A204.1 (cell line): ENCODE results near the gene TEX53.

Source experiments
- FAIRE-seq: peaks from 2 replicates; lab custom pipeline; 2012; peaks lifted over from hg19 to GRCh38; lab: Jason Lieb, UNC

Gene TEX53

DNA sequence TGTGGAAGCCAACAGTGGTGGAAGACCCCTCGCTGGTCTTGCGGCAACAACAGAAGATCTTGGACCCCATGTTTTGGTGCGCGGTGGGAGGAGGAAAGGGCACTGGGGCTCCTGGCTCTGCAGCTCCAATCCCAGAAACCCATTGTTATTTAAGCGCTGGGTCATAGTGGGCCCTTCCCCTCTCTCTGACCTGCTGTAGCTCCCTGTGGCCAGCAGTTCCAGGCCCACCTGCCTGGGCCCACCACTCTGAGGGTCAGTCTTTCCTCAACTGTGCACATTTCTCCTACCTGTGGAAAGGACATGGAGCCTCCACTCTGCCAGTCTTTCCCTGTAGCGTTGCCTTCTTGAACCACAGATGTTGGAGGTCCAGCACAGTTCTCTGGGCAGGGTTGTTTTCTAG, at the start of gene TEX53:
TEX53 (minus strand) TSS at position 101 of the 400 bp plus-strand sequence; CDS start at position 70, 31 bp downstream.
- FAIRE-seq, result no peak

- FAIRE-seq, result no peak
Measured at GRCh38 chr9:114706711-114707110, 49.1 kb upstream of the TEX53 start.

DNA sequence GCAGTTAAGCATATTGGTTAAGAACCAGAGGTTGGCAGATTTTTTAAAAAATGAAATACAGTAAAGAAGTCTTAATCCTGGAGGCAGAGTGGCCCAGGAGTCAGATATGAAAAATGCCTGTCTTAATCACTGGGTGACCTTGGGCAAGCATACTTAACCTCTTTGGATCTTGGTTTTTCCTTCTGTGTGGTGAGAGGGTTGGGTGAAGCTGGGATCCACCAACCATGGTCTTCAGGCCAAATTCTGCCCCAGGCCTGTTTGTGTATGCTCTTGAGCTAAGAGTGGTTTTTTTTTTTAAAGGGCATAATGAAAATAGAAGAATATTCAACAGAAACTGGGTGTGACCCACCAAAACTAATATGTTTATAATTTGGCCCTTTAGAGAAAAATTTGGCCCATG, 44.4 kb upstream of the TEX53 start:
- no peak for FAIRE-seq

DNA sequence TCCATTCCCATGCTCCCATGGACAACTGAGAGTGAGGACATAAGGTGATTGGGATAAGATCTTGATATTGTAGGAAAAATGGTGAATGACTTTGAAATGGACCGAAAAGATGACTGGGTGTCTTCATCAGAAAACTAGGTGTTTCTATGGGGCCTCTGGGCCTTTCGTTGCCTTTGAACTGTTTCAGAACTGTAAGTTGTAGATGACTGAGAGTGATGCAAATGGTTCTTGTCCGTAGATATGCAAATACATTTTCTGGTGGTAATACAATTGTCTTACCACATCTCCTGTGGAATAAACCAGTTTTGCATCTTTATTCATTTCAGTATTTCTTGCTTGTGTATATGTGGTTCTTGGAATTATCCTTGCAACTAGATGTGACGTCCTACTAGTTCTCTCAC, 40.3 kb upstream of the TEX53 start:
- FAIRE-seq, result no peak

- no peak for FAIRE-seq
Measured at GRCh38 chr9:114696814-114697544, 39.4 kb upstream of the TEX53 start.

DNA sequence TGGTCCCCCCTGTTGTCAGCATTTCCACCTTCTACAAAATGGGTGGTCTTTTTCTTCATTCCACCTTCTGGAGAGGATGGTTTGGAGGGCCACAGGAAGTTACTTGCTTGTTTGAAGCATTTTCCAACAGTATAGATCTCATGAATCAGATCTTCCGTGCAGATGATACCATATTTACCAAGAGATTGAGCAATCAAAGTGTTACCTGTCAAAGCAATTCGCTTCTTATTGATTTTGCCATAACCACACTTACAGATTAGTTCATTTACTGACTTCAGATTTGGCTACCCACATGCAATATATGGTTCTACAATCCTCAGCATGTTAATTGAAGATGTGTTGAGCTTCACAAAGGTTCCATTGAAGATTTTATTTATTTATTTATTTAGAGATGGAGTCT, 38.3 kb upstream of the TEX53 start:
- FAIRE-seq, result no peak

DNA sequence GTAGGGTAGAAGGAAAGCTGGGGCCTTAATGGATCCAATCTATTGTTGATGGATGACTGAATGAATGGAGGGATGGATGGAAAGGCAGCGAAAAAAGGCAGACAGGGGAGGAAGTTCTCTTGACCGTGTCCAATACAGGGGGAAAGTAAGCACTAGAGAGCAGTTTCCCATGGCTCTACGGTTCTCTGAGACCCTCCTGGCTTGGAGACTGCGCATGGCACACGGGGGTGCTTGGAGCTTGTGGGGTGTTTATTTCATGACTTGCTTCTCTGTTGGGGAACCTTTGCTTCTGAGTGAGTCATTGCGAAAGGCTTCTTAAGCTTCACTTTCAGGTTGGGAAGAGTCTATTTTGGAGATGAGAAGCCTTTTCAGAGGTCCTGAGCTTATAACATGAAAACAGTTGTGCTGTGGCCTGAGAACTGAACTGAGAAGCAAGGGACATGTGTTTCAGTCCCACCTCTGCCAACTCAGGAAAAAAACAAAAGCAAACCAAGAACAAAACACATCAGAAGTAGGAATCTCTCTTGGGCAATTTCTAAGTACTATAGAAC, 37.2 kb upstream of the TEX53 start:
- no peak for FAIRE-seq

DNA sequence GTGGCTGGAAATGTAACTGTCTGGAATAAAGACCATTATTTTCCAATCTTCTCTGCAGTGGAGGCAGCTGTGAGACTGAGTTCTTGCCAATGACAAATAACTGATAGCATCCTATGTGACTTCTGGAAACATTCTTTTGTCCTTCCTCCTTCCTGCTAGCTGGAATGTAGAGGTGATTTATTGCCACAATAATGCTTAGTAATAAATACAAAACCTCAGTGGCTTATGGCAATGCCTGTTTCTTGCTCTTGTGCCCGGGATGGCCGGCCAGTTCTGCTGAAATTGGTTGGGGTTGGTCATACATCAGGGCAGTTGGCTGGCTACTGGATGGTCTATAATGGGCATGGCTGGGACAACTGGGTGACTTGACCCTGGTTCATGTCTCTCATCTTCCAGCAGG, 36.5 kb upstream of the TEX53 start:
- no peak for FAIRE-seq

- no peak for FAIRE-seq
Measured at GRCh38 chr9:114693248-114693855, 35.7 kb upstream of the TEX53 start.

GRCh38 chr9:114691956-114692295, 34.3 kb upstream of the TEX53 start:
- no peak for FAIRE-seq

DNA sequence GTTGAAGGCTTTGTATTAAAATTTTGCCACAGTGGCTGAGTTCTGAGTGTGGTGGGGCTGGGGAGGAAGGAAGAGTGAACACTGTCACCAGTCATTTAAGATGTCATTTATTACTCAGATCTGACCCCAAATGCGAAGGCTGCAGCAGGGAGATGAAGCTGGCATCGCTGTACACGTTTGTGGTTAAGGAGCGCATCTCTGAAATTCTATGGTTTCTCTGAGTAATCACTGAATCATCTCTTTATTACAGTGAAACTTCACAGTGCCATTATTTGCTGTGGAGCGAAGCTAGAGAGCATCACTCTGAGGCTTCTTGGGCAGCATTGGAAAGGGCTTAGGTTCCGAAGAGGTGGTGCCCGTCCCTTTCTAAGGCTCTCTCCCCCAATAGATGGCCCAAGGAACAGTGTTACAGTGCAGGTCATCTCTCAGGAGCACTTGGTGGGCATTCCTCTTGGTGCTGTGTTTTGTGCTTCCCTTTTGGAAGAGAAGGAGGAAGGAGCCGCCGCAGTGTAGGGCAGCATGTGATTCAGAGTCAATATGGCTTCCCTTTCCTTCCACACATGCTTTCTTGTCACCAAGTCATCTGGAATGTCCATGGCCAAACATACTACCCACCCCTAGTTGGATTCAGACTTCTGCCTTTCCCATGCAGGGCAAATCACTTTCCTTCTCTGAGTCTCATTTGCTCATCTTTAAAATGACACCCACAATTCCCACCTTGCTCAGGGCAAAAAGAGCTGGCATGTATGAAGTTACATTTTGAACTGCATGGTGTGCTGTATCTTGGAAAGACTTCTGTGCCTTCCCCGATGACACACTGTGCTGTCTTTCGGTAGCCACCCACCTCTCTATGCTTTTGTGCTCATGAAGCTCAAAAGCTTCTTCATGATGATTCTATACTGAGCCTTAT, 33.7 kb upstream of the TEX53 start:
- no peak for FAIRE-seq

DNA sequence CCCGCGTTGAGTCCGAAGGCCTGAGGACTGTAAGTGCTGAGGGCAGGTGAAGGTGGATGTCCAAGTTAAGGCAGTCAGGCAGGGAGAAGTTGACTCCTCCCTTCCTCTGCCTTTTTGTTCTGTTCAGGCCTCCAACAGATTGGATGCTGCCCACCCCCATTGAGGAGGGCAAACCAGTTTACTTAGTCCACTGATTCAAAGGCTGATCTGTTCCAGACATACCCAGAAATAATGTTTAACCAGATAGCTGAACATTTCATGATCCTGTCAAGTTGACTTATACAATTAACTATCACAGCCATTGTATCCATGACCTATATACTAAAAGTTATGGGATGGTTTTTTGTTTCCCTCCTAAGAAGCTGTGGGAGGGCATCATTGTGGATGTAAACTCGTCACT, 32.7 kb upstream of the TEX53 start:
- FAIRE-seq, result no peak

- FAIRE-seq, result no peak
Measured at GRCh38 chr9:114689813-114690212, 32.2 kb upstream of the TEX53 start.

GRCh38 chr9:114688909-114689610, 31.5 kb upstream of the TEX53 start:
- FAIRE-seq, result no peak

GRCh38 chr9:114688379-114688778, 30.8 kb upstream of the TEX53 start:
- FAIRE-seq, result no peak

GRCh38 chr9:114687034-114687433, 29.4 kb upstream of the TEX53 start:
- no peak for FAIRE-seq

GRCh38 chr9:114685951-114686350, 28.3 kb upstream of the TEX53 start:
- no peak for FAIRE-seq

GRCh38 chr9:114684036-114684435, 26.4 kb upstream of the TEX53 start:
- FAIRE-seq, result no peak

GRCh38 chr9:114682846-114683245, 25.2 kb upstream of the TEX53 start:
- FAIRE-seq, result no peak

- FAIRE-seq, result no peak
Measured at GRCh38 chr9:114681594-114682332, 24.2 kb upstream of the TEX53 start, which contains the start of gene TEX48. Gene TEX48, minus strand, starts transcription at chr9:114682192. Its CDS starts 10,469 bp downstream, at chr9:114671723.

DNA sequence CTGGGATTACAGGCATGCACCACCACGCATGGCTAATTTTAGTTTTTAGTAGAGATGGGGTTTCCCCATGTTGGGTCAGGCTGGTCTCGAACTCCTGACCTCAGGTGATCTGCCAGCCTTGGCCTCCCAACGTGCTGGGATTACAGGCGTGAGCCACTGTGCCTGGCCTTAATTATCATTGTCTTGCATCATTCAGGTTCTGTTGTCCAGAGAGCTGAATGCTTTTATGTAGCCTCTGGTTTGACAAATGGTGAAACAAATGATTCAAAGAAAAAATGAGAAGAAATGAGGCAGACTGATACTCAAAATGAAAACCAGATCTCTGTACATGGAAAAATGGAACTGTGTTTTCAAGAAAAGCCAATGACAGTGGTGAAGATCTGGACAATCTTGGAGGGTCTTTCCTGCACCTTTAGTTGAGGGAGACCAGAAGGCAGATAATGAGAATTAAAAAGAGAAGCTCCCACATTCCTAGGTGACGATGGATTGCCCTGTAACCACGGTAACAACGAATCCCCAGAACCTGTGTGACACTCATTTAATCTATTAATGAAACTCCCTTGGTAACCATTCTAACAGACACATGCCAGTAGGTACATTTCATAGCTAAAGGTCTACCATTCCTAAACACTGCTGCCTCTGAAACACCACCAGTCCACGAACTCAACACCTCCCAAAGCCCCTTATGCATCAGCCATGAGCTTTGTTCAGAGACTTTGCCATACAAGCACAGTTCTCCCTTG, 22.8 kb upstream of the TEX53 start:
- no peak for FAIRE-seq
